CD14-positive monocyte (primary cell): ENCODE results near the gene LYPD8. TPM values are rescaled to one million over a fixed set of nuclear protein-coding genes. Genes with fewer than 3 reads are reported as not detected.
"Not testable (repeated sequence)": the region's sequence is repeated elsewhere in the genome, so short reads cannot be mapped to it uniquely, and the experiment has no call there.

Source experiments
- DNase-seq, 3 donors: peaks; one replicate each; pipeline ENCODE4 v3.0.0-alpha.2; 2011 to 2022
- H2AFZ ChIP-seq: 2 replicates; pipeline ENCODE4 v1.6.0; 2012; ENCODE audit warnings: mild to moderate bottlenecking, low read depth, low read length, inconsistent platforms; ENCODE audit not compliant: insufficient read depth, poor library complexity, severe bottlenecking
- H3K27ac ChIP-seq, 2 donors: 1 replicate in 1 of 2; 2 replicates in 1 of 2; pipeline ENCODE4 v1.5.1; 2012 to 2013; ENCODE audit warnings: low read length in 2 of 2, control low read depth in 1 of 2, inconsistent platforms in 1 of 2, low read depth in 1 of 2, mild to moderate bottlenecking in 1 of 2
- H3K27me3 ChIP-seq, 2 donors: one replicate each; pipeline versions ENCODE4 v1.6.0 to v1.6.1; 2011 to 2013; ENCODE audit warnings: low read length in 2 of 2; ENCODE audit not compliant: control insufficient read depth in 2 of 2, insufficient read depth in 2 of 2
- H3K36me3 ChIP-seq, 2 donors: replicated peaks in 1 of 2; 1 replicate in 1 of 2; 2 replicates in 1 of 2; pipeline versions ENCODE4 v1.5.1 to v1.6.1; 2012 to 2013; ENCODE audit warnings: low read length in 2 of 2, control low read depth in 1 of 2, inconsistent platforms in 1 of 2, mild to moderate bottlenecking in 1 of 2; ENCODE audit not compliant: insufficient read depth in 2 of 2, control insufficient read depth in 1 of 2
- H3K4me1 ChIP-seq, 2 donors: 1 replicate in 1 of 2; 2 replicates in 1 of 2; pipeline versions ENCODE4 v1.5.1 to v1.6.1; 2012 to 2013; ENCODE audit warnings: low read length in 2 of 2, control low read depth in 1 of 2, inconsistent platforms in 1 of 2, mild to moderate bottlenecking in 1 of 2, moderate library complexity in 1 of 2; ENCODE audit not compliant: insufficient read depth in 2 of 2, control insufficient read depth in 1 of 2
- H3K4me2 ChIP-seq: replicated peaks from 2 replicates; pipeline ENCODE3; 2012; ENCODE audit warnings: low read length, moderate library complexity, mild to moderate bottlenecking; ENCODE audit not compliant: poor library complexity, severe bottlenecking; ENCODE audit errors: extremely low read depth
- H3K4me3 ChIP-seq, 3 experiments: fragments of 200-600 bp in 1 of 3; sonication (generic) in 1 of 3; replicated peaks in 1 of 3; 1 replicate in 2 of 3; 2 replicates in 1 of 3; pipeline ENCODE4 v1.5.1; 2011 to 2013; ENCODE audit warnings: low read length in 3 of 3, mild to moderate bottlenecking in 3 of 3, control low read depth in 2 of 3, low read depth in 2 of 3, inconsistent platforms in 1 of 3, moderate library complexity in 1 of 3
- H3K79me2 ChIP-seq: 2 replicates; pipeline ENCODE4 v1.6.0; 2012; ENCODE audit warnings: mild to moderate bottlenecking, control low read depth, inconsistent platforms, low read length, moderate library complexity; ENCODE audit not compliant: insufficient read depth
- H3K9ac ChIP-seq: 2 replicates; pipeline ENCODE4 v1.6.0; 2017; ENCODE audit warnings: low read length, mild to moderate bottlenecking; ENCODE audit not compliant: insufficient read depth, poor library complexity, severe bottlenecking
- H3K9me3 ChIP-seq, 2 donors: replicated peaks in 1 of 2; 1 replicate in 1 of 2; 2 replicates in 1 of 2; pipeline versions ENCODE4 v1.5.1 to v1.6.1; 2012 to 2013; ENCODE audit warnings: low read length in 2 of 2, control low read depth in 1 of 2; ENCODE audit not compliant: control insufficient read depth in 1 of 2, insufficient read depth in 1 of 2
- H4K20me1 ChIP-seq: 2 replicates; pipeline ENCODE4 v1.6.0; 2012; ENCODE audit warnings: mild to moderate bottlenecking, low read length, control low read depth, moderate library complexity; ENCODE audit not compliant: insufficient read depth
- H3K27ac Mint-ChIP-seq, 7 donors: one replicate each; pipeline ENCODE4 v1.8.0; 2020; ENCODE audit warnings: mild to moderate bottlenecking in 7 of 7, mixed read lengths in 7 of 7, moderate library complexity in 6 of 7, inconsistent platforms in 2 of 7
- H3K27me3 Mint-ChIP-seq, 3 donors: one replicate each; pipeline ENCODE4 v1.8.0; 2021 to 2022; ENCODE audit warnings: low read depth in 3 of 3, mild to moderate bottlenecking in 3 of 3, mixed read lengths in 3 of 3, moderate library complexity in 3 of 3, inconsistent platforms in 1 of 3
- H3K36me3 Mint-ChIP-seq, 2 donors: one replicate each; pipeline ENCODE4 v1.8.0; 2020; ENCODE audit warnings: mixed read lengths in 2 of 2, inconsistent platforms in 1 of 2, mild to moderate bottlenecking in 1 of 2
- H3K4me1 Mint-ChIP-seq: one replicate; pipeline ENCODE4 v1.8.0; 2020; ENCODE audit warnings: mild to moderate bottlenecking, mixed read lengths
- H3K4me3 Mint-ChIP-seq, 2 donors: one replicate each; pipeline ENCODE4 v1.8.0; 2020; ENCODE audit warnings: mild to moderate bottlenecking in 2 of 2, mixed read lengths in 2 of 2, moderate library complexity in 1 of 2
- H3K9me3 Mint-ChIP-seq, 7 donors: one replicate each; pipeline ENCODE4 v1.8.0; 2020 to 2022; ENCODE audit warnings: mixed read lengths in 7 of 7, mild to moderate bottlenecking in 6 of 7, moderate library complexity in 6 of 7, inconsistent platforms in 2 of 7
- CTCF ChIP-seq: fragments of 200-600 bp; IDR thresholded peaks from one replicate; pipeline ENCODE4 v1.8.0; 2022; ENCODE audit warnings: antibody characterized with exemption, mild to moderate bottlenecking
- WGBS: methylation state at CpG from one replicate; pipeline ENCODE4 v1.1.5; 2013; ENCODE audit warnings: missing lambda C conversion rate; ENCODE audit not compliant: insufficient coverage; 5-methylcytosine and 5-hydroxymethylcytosine counted together
- intact Hi-C, 2 donors: fragments of 100-400 bp; cut with micrococcal nuclease; formaldehyde crosslinking; loops; one replicate each; pipeline versions ENCODE4 v1.15.0 to v1.15.1; 2023
- polyA plus RNA-seq, 3 donors: library from polyadenylated mRNA; depleted of rRNA in 1 of 3; unstranded in 2 of 3; stranded (reverse) in 1 of 3; fragments of 300-500 nt in 2 of 3; fragments of >200 nt in 1 of 3; fragmentation: Illumina TruSeq in 2 of 3; gene quantifications; 1 replicate in 2 of 3; 2 replicates in 1 of 3; pipeline ENCODE4 v1.2.3, GENCODE V29; 2012 to 2021

Gene LYPD8
- polyA plus RNA-seq, 3 donors: 0.17 TPM; not detected in 2

- no peak for TF ChIP-seq CTCF
- Histone ChIP-seq H3K27ac (peak overlapping the region in 1 of 2 donors; percentile 70), H3K79me2 (no peaks in the 10 kb centered on the region), H3K9me3 (peaks cover 0 to 5% of the 10 kb centered on the region in 2 donors), H3K9ac (no peak overlapping the region), H4K20me1 (no peaks in the 10 kb centered on the region), H3K4me3 (no peak overlapping the region), H3K36me3 (no peaks in the 10 kb centered on the region), H3K4me2 (no peak overlapping the region), H3K27me3 (no peaks in the 10 kb centered on the region), H2AFZ (no peak overlapping the region), H3K4me1 (peaks cover 34 to 43% of the 10 kb centered on the region in 2 donors)
- H3K4me1 Mint-ChIP-seq: peaks cover 44% of the 10 kb centered on the region
- peaks cover 0 to 3% (median 0%) of the 10 kb centered on the region in 3 donors for H3K27me3 Mint-ChIP-seq
- H3K9me3 Mint-ChIP-seq: peaks cover 2 to 15% (median 8%) of the 10 kb centered on the region in 7 donors
- peaks cover 0 to 4% of the 10 kb centered on the region in 2 donors for H3K36me3 Mint-ChIP-seq
- intact Hi-C loops: no loop called here
- no peak for DNase-seq
- 100% methylated on average over 2 of the region's 4 CpGs for WGBS
- H3K4me3 Mint-ChIP-seq: no peak overlapping the region
- peak overlapping the region in 1 of 7 donors; percentile 23 for H3K27ac Mint-ChIP-seq
These were observed 35.5 kb upstream of the LYPD8 start for GRCh38 chr1:248791010-248791409.

- peaks cover 2 to 13% (median 8%) of the 10 kb centered on the region in 7 donors for H3K9me3 Mint-ChIP-seq
- no peak overlapping the region for H2AFZ ChIP-seq
- H3K4me2 ChIP-seq: no peak overlapping the region
- no peak for TF ChIP-seq CTCF
- no peak overlapping the region for H3K9ac ChIP-seq
- H3K27me3 ChIP-seq: no peaks in the 10 kb centered on the region
- peaks cover 0 to 3% (median 0%) of the 10 kb centered on the region in 3 donors for H3K27me3 Mint-ChIP-seq
- H3K4me1 ChIP-seq: peaks cover 39 to 48% of the 10 kb centered on the region in 2 donors
- intact Hi-C loops: no loop called here
- H3K4me3 Mint-ChIP-seq: no peak overlapping the region
- WGBS: 94% methylated on average over 5 of the region's 5 CpGs
- peaks cover 0 to 4% of the 10 kb centered on the region in 2 donors for H3K9me3 ChIP-seq
- H3K36me3 ChIP-seq: no peaks in the 10 kb centered on the region
- peaks cover 0 to 4% of the 10 kb centered on the region in 2 donors for H3K36me3 Mint-ChIP-seq
- no peak for DNase-seq
- H3K27ac Mint-ChIP-seq: no peak overlapping the region
- H3K4me1 Mint-ChIP-seq: peaks cover 48% of the 10 kb centered on the region
- no peak overlapping the region for H3K27ac ChIP-seq
- H3K79me2 ChIP-seq: no peaks in the 10 kb centered on the region
- H4K20me1 ChIP-seq: no peaks in the 10 kb centered on the region
- no peak overlapping the region for H3K4me3 ChIP-seq
These were observed 34.9 kb upstream of the LYPD8 start for GRCh38 chr1:248790456-248790855.

GRCh38 chr1:248789337-248789736 is 33.8 kb upstream of the LYPD8 start:
- H3K27ac ChIP-seq, H3K9me3 ChIP-seq, H4K20me1 ChIP-seq, H3K4me3 ChIP-seq, H3K4me2 ChIP-seq, H3K36me3 ChIP-seq, H3K4me3 Mint-ChIP-seq, H2AFZ ChIP-seq, H3K27ac Mint-ChIP-seq, H3K36me3 Mint-ChIP-seq, H3K9me3 Mint-ChIP-seq, H3K9ac ChIP-seq, H3K27me3 Mint-ChIP-seq, H3K27me3 ChIP-seq, DNase-seq, H3K79me2 ChIP-seq, intact Hi-C loops: not testable (repeated sequence)
- H3K4me1 Mint-ChIP-seq: peaks cover 49% of the 10 kb centered on the region
- H3K4me1 ChIP-seq: peaks cover 40 to 44% of the 10 kb centered on the region in 2 donors
- no CpG with 5 or more reads among the region's 2 CpGs for WGBS
